Measurements from ENCODE around the gene EPYC.
"Not testable (repeated sequence)": the region's sequence is repeated elsewhere in the genome, so short reads cannot be mapped to it uniquely, and the experiment has no call there.

EPYC gene

DNA sequence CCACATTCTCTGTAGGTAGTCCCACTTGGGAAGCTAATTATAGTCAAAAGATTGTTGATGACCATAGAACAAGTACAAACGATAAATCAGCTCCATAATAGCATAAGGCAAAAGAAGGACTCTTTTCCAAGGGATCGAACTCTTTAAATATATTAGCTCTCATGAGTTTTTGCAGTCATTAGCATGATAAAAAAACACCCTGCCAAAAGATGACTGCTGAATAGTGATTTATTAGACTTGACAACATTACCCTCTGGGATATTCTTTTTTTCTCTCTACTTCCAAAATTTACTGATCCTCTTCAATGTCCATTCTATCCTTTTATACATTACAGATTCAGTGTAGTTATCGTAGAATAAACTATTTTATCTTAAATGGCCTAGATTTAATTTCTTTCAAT lies 14.2 kb downstream of the EPYC start:
- DNase-seq (ENCODE audit: low spot score): no peak

DNA sequence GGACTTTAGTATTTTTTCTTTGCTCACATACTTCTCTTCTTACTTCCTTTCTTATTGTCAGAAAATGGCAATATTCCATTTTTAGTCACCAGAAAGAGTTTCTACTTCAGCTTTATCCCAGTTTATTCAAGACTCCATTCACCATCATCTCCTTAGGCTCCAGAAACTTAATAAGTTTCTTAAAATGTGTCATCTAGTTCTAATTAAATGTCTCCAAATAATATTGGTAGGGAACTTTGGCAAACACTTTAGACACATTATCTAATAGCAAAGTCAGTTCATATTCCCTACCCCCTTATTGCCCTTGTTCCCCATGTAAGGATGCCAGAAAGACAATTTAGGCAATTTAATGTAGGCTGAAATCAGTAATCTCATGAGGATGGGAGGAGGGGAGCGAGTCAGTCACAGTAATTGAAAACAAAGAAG lies 15.1 kb downstream of the EPYC start:
- DNase-seq (ENCODE audit: low spot score): no peak

DNA sequence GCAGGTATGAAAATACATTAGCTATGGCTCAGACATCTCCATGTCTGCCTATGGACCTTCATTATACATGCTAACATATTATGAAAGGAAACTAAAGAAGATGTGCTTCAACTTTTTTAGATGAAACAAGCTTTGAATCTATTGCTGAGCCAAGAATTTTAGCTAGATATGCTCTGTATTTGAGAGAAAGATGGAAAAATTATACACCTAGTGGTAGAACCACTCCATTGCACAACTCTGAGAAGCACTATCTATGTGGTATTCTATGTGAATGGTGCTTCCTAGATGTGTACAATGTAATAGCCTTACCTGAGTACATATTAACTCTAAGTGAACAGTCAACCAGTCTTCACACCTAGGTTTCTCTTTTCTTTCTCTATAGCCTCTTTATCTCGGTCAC lies 17.3 kb downstream of the EPYC start:
- no peak for DNase-seq (ENCODE audit: low spot score)

DNA sequence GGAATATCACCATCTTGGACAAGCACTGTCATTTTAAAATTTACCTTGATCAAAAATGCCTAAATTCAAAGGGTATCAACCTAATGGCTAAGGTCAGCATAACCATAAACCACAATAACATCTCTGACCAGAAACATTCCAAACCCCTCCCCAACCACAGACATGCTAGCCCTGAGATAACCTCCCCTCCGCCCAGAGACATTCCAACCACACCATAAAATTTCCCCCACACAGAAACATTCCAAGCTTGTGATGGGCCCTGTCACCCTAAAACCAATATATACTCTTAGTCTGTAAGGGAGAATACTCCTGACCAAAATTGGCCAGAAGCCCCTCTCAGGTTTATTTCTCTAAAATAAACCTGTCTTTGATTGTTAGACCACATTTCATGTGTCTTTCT lies 17.7 kb downstream of the EPYC start:
- DNase-seq (ENCODE audit: low spot score): no peak

DNA sequence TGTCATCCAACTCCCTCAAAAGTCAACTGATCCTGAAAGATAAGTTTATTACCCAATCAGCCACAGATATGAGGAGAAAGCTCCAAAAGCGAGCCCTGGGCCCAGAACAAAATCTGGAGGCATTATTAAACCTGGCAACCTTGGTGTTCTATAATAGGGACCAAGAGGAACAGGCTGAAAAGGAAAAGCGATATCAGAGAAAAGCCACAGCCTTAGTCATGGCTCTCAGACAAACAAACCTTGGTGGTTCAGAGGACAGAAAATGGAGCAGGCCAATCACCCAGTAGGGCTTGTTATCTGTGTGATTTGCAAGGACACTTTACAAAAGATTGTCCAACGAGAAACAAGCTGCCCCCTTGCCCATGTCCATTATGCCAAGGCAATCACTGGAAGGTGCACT lies 19.4 kb downstream of the EPYC start:
- not testable (repeated sequence) for DNase-seq (ENCODE audit: low spot score)

DNA sequence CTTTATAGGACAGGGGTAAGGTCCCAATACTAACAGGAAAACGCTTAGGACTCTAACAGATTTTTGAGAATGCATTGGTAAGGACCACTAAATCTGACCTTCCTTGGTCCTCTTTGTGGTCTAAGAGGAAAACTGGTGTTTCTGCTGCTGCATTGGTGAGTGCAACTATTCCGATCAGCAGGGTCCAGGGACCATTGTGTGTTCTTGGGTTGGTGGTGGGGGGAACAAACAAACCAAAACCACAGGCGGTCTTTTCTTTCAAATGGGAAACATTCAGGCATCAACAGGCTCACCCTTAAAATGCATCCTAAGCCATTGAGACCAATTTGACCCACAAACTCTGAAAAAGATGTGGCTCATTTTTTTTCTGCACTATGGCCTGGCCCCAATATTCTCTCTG lies 20.7 kb downstream of the EPYC start:
- no peak for DNase-seq (ENCODE audit: low spot score)

DNA sequence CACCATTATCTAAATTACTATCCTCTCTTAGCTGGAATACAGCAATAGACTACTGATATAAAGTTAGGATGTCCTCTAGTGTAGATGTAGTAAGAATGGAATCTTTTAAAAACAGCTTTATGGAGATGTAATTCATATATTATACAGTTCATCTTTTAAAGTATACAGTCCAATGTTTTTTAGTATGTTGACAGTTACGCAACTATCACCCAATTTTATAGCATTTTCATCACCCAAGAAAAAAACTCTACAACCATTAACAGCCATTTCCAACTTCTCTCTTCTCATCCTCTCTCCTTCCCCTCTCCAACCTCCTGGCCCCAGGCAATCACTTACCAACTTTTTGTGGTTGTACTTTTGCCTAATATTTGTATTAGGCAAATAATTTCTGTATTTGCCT lies 22.6 kb downstream of the EPYC start:
- no peak for DNase-seq (ENCODE audit: low spot score)

DNA sequence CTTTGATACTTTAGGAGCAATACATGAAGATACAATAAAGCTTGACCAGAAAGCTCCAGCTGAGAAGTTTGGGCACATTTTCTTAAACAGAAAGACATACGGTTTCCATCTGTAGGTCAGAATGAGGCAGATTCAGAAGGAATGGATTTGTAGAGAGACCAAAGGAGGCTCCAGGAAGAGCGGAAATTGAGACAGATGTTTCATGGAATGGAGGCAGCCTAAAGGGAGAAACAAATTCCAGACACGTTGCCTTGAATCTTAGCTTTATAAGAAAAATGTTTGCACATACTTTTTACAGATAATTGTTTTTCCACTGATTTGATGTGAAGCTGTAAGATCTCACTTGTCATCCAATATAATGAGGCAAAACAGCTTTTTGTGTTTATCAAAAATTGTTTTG lies 24.8 kb downstream of the EPYC start:
- DNase-seq (ENCODE audit: low spot score): no peak

DNA sequence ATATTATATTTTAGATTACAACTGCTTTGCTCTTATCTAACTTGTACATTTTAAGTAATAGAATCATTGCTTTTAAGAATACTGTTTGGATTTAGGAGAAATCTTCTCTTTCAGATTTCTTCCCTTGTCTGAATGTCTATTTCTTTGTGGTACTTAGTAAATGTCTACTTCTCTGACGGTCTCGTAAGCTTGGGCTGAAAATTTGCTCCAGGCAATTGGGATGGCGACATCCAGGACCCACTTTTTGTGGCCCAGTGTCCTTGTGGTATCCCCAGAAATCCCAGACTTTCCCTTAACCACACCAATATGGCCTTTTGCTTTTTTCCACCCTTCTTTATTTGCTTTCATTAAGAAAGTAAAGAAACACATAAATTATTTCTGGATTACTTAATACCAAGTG lies 25.8 kb downstream of the EPYC start:
- DNase-seq (ENCODE audit: low spot score): no peak

DNA sequence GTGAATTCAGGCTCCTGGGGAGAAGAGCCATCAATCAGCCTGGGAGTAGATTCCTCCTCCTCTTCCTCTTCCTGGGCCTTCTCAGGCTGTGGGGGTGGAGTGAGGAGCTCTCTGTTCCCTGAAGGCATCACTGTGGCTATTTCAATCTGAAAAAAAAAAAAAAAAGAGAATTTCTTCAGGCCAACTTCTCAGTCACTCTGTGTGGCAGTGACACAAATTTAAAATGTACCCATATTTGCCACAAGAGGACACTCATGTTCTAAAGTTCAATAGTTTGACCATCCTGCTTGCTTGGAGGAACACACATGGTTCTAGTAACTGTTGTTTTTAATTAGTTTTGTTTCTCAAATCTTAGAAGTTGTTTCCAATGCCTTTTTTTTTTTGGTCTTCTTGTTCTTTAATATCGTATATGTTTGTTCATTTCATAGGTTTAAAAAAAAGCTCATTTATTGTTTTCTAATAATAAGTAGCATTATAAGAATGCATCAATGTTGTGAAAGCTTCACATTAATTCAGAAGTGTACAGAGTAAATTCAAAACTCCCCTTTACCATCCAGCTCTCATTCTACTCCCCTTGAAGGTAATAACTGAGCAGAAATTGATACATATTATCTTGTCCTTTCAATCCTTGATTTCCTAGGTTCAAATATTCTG lies 26.5 kb downstream of the EPYC start:
- DNase-seq (ENCODE audit: low spot score): peak; percentile 60

DNA sequence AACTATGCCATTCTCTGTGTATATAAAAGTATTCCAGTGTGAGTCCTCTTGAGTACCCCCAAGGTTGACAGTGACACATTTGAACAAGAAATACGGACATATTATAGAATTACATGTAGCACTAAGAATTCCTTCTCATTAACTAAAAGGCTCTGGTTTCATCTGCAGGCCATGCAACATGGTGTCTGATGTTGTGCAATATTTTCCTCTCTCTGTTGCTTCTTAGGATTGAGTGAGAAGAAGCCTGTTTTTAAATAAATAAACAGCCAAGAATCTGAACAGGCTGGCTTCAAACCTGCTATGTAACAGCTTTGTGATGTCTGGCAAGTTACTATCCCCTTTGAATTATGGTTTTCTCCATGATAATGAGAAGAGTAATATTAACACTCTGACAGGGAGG lies 27.5 kb downstream of the EPYC start:
- no peak for DNase-seq (ENCODE audit: low spot score)

DNA sequence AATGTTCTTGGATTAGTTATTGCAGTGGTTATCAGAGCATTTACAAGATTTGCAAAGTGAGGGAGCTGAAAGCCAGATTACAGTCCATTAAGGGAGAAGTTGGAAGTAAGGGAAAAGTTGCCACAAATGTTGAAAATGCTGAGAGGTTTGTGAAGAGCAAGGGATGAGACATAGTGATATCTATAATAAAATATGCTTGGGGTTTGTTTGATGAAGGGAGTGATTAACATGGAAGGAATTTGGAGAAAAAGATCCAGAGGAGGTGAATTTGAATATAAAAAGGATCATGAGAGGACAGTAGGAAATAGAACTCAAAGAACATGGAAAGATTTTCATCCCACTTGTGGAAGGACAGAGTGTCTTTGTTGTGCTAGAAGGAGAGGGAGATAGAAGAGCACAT lies 30.5 kb downstream of the EPYC start:
- DNase-seq (ENCODE audit: low spot score): peak; percentile 82

DNA sequence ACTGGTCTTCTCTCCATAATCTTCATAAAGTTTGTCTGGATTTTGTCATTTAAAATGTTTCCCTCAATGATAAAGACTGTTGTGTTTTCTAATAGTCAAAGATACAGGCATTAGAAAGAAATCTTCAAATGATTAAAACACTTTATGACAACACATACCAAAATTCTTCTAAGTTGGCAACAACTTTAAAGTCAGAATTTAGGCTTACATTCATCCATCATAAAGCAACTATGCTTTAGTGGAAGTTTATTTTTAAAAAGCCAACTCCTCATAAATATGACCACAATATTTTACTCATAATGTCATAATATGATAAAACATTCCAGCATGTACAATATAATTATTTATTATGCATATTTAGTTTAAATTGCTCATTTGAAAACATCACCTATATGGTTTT lies 32.5 kb downstream of the EPYC start:
- no peak for DNase-seq (ENCODE audit: low spot score)

DNA sequence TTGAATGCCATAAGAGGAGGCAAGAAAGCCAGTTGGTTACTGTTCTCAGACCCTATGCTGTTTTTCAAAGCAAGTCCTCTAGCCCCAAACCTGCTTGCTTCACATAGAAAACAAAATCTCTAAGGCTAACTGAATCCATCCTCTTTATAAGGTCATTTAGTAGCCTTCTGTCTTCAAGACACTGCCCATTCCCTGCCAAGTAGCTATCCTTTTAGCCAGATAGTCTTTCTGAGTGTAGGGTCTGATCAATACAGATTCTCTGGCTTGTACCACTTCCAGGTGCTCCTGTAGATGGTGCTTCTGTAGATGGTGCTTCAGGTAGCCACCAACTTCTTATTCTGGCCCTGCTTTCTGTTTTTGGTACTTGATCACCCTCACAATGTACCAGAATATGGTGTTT lies 33.9 kb downstream of the EPYC start:
- DNase-seq (ENCODE audit: low spot score): no peak

DNA sequence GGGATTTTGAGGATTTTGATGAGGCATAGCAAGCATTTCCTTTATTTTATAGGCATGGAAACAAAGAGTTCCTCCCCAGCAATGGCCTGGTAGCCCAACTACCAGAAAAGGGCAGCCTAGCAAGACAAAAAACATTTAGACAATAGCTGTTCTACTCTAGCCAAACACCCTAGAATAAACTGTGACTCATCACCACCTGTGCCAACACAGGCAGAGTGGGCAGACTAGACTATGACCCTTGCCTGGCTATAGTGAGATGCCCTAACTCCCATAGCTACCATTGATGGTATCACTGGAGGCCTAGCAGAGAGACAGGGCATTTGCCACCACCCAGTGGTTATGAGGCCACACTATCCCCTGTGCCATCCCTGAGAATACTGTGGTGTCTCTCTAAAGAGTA lies 34.3 kb downstream of the EPYC start:
- no peak for DNase-seq (ENCODE audit: low spot score)

DNA sequence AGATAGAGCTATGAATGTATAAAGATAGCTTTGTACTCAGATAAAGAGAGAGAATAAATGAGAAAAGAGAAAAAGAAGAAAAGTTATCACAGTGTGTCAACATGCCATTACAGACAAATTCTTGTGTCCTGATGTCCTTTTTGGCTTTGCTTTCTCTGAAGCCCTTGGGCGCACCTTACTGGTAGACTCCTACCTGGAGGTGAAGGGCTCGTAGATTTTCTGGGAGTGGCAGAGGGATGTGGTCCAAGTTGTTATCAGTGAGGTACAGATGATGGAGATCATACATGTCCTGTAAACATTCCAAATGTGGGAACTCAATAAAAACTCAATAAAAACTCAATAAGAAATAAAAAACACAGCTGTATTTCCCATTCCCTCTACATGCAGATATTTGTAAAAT lies 34.9 kb downstream of the EPYC start:
- DNase-seq (ENCODE audit: low spot score): no peak

DNA sequence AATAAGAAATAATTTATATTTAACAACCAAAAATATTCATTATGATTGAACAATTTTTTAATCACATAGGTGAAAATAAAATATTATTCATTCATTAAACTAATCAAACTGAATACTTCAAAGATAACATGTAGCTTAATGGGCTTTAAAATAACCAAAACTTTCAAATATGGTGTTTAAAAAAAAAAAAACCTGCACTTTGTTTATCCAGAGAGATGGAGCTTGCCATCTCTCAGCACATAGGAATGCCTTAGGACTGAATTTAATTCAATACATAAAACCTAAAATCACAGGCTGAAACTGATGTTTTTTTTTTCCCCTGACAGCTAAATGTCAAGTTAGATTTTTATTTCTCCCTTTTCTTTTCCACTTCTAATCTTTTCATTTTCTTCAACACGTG lies 35.4 kb downstream of the EPYC start:
- no peak for DNase-seq (ENCODE audit: low spot score)

DNA sequence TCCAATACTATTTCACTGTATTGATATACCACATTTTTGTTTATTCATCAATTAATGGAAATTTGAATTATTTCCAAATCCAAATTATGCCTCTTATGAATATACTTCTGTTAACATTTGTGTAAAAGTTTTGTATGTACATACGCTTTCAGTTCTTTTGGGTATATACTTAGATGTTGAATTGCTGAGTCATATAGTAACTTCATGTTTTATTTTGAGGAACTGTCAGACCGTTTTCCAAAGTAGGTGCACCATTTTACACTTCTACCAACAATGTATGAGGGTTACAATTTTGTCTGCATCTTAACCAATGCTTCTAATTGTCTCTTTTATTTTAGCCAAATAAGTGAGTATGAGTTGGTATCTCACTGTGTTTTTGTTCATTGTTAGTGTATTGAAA lies 39.6 kb downstream of the EPYC start:
- no peak for DNase-seq (ENCODE audit: low spot score)

DNA sequence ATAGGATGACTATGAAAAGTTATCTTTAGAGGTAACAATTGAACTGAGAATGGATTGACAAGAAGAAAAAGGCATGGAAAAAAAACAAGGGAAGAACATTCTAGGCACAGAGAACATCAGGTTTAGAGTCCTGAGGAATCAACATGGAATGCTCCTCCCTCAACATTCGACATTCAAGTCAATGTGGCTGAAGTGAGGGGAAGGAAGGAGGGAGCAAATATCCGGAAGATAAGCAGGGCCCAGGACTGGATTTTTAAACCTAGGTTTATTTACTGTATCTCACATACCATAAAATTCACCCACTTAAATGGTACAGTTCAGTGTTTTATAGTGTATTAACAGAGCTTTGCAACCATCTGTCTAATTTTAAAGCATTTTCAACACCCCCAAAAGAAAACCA lies 40.2 kb downstream of the EPYC start:
- no peak for DNase-seq (ENCODE audit: low spot score)

DNA sequence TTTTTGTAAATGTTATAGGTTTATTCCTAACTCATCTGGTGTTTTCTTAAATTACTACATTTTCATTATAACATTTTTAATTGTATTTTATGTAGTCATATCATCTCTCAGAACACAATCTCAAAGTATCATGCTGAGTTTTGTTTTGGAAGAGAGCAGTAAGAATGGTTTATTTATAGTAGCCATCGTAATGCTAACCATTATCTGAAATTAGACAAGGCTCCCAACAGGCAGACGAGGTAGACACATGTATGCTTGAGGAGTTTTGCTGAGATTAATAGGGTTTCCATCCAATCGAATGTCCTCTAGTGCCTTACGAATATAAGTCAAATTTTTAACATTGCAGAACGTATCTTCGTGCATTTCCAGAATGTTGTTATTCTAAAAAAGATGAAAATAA lies 40.8 kb downstream of the EPYC start:
- DNase-seq (ENCODE audit: low spot score): no peak

DNA sequence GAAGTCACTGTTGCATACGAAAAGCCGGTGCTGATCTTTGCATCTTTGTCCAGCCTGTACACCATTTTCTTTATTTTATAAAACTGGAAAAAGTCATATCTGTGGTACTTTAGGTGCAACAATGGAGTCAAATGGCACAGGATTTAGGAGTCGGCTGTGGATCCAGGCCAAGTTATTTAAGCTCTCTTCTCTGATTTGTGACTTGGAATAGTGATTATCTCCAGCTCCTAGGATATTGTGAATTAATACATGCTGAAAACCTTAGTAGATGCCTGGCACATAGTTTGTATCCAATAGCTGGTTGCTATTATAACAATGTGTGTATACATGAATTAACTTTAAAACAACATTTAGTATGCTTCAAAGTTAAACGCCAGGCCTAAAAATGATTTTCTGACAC lies 43.6 kb downstream of the EPYC start:
- no peak for DNase-seq (ENCODE audit: low spot score)

DNA sequence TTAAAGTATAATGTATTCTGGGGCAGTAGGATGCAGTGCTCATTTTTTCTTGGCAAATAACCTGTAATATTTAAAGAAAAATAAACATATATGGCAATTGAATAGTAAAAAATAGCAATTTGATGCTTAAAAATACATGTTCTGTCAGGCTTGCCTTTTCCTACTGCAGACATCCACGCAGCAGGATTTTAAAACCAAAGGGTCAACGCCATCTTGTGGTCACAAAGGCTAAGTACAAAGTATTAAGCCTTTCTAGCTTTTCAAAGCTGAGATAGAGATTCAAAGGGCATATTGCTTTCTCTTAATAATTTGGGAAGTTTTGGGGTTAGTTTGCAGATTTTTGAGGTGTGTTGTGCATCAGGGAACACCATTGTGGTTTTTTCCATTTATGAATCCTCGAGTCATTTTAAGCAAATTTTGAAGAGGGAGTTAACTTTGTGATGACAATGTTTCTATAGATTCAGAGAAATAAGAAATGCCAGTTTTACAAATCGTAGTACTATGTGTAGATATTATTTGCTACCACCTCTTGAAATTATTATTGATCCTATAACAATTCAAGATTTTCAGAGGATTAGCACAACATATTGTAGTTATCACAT lies 45.1 kb downstream of the EPYC start:
- DNase-seq (ENCODE audit: low spot score): no peak

DNA sequence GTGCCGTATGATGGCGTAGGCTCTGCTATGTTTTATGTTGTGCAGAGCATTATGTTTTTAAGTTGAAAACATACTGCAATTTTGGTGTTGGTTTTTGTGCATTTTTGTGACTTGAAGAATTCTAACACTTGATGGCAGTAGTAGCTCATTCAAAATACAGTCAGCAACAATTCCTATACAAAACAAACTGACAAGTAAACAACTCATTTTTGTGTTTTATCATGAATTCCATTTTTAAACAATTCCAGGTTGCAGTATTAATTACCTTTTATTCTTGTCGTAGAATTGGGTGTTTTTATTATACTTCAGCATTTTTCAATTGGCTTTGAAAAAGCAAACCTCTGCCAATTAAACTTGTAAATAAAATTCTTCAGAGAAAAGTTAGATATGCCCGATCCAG lies 45.7 kb downstream of the EPYC start:
- no peak for DNase-seq (ENCODE audit: low spot score)

DNA sequence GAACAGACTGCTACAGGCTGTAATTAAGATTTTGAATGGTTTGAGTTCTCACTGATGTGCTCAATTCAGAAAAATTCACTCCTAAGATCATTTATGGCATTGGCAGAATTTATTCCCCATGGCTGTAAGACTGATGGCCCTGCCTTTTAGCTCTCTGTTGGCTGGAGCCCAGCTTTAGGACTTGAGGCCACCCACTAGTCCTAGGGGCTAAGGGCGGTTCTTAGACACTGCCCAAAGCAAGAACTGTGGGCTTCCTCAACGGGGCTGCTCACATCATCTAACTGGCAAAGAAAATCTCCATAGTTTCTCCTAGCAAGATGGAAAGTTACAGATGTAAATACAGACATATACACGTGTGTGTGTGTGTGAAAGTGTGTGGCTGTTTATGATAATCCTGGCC lies 46.4 kb downstream of the EPYC start:
- no peak for DNase-seq (ENCODE audit: low spot score)

DNA sequence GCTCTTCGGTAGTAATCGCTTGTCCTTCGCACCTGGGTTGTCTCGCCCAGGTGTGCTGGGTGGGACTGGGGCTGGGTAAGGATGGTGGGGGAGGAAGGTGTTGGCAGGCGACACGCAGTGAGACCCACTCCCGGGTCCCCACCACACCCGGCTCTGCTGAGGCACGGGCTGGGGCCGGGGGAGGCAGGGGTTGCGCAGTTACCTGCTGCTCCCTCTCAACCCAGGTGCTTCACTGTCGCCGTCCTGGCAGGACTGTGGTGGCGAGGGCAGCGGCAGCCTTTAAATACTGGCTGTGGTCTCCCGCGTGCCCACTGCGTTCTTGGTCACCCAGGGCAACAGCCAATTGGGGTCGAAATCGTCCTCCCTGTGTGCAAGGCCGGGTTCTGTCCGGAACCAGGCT lies 49.9 kb downstream of the EPYC start, which contains the start of gene CCER1:
TSS of gene CCER1 (minus strand) at position 256 of the 400 bp plus-strand sequence. CDS start 434 bp downstream, outside the sequence.
- no peak for DNase-seq (ENCODE audit: low spot score)

All from COLO829 (cell line).